ENCODE measurements around the gene SOCS3. TPM values are rescaled to one million over a fixed set of nuclear protein-coding genes. Genes with fewer than 3 reads are reported as not detected.
"Not testable (repeated sequence)": the region's sequence is repeated elsewhere in the genome, so short reads cannot be mapped to it uniquely, and the experiment has no call there.

Gene SOCS3
- total RNA-seq, 1 donor, result 95.2 TPM

DNA sequence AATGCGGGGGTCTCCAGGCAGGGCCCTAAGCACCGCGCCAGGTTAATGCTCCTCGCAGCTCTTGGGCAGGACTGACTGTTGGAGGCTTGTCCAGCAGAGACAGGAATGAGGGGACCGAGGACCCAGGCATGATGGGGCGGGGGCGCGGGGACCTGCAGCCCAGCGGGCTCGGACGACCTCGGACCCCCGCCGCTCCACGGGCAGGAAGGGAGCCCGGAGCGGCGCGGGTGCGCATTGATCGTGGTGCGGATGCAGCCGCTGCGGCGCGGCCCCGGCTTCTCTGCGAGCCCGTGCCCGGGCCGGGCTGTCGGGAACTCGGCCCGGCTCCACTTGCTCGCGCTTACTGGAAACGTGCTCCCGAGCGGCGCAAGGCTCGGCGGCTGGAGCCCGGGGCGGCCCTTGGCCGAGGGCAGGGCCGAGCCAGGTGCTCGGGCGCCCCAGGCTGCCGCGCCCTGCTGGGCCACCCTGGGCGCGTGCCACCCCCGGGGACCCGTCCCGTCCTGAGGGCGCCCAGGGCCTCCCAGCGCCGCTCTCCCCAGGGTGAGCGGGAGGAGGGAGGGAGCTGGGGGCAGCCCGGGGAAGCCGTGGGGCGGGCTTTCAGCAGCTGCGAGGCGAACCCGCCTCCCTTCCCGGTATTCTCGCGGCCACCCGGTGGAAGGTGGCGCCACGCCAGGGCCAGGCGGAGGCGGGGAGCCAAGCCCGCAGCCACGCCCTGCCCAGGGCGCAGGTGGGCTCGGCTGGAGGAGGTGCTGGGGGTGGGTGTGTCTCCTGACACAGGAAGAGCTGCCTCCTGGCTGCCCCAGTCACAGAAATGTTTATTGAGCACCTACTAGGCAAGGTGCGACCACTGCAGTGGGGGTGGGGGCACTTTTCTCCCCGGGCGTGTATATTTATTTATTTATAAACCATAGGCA is 45.9 kb downstream of the SOCS3 start:
- Histone ChIP-seq H3K27ac (ENCODE audit: low read depth, low read length) (peak overlapping the region; percentile 28), H3K27me3 (ENCODE audit: insufficient read depth, low read length) (no peaks in the 10 kb centered on the region), H3K4me1 (ENCODE audit: insufficient read depth, low read length) (peaks cover 29% of the 10 kb centered on the region), H3K36me3 (ENCODE audit: insufficient read depth, low read length) (no peaks in the 10 kb centered on the region), H3K79me2 (ENCODE audit: insufficient read depth, low read length) (no peaks in the 10 kb centered on the region), H3K4me2 (ENCODE audit: insufficient read depth, low read length) (peak overlapping the region; percentile 78), H3K4me3 (ENCODE audit: insufficient read depth, low read length) (peak overlapping the region; percentile 69), H2AFZ (ENCODE audit: low read length) (peak overlapping the region; percentile 77), H4K20me1 (ENCODE audit: insufficient read depth, low read length) (no peaks in the 10 kb centered on the region), H3K9me3 (ENCODE audit: low read depth, low read length) (no peaks in the 10 kb centered on the region)
- TF ChIP-seq, protein P1, sequence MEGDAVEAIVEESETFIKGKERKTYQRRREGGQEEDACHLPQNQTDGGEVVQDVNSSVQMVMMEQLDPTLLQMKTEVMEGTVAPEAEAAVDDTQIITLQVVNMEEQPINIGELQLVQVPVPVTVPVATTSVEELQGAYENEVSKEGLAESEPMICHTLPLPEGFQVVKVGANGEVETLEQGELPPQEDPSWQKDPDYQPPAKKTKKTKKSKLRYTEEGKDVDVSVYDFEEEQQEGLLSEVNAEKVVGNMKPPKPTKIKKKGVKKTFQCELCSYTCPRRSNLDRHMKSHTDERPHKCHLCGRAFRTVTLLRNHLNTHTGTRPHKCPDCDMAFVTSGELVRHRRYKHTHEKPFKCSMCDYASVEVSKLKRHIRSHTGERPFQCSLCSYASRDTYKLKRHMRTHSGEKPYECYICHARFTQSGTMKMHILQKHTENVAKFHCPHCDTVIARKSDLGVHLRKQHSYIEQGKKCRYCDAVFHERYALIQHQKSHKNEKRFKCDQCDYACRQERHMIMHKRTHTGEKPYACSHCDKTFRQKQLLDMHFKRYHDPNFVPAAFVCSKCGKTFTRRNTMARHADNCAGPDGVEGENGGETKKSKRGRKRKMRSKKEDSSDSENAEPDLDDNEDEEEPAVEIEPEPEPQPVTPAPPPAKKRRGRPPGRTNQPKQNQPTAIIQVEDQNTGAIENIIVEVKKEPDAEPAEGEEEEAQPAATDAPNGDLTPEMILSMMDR (IDR thresholded peaks at IDR 0.05; ENCODE audit: extremely low read depth, low read depth, low read length), result no peak
- peak; percentile 98 for DNase-seq (ENCODE audit: insufficient read length, low spot score, missing footprints)

DNA sequence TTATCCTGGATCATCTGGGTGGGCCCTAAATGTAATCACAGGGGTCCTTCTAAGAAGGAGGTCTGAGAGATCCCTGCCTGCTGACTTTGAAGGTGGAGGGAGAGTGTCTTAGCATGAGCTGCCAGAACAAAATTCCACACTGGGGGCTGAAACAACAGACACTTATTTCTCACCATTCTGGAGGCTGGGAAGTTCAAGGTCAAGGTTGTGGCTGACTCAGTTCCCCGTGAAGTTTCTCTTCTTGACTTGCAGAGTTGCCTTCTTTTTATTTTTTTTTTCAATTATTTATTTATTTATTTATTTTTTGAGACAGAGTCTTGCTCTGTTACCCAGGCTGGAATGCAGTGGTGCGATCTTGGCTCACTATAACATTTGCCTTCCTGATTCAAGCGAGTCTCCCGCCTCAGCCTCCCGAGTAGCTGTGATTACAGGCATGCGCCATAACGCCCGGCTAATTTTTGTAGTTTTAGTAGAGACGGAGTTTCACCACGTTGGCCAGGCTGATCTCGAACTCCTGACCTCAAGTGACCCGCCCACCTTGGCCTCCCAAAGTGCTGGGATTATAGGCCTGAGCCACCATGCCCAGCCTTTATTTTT is 50.1 kb downstream of the SOCS3 start:
- H3K4me1 ChIP-seq (ENCODE audit: insufficient read depth, low read length); H3K27ac ChIP-seq (ENCODE audit: low read depth, low read length): not testable (repeated sequence)

DNA sequence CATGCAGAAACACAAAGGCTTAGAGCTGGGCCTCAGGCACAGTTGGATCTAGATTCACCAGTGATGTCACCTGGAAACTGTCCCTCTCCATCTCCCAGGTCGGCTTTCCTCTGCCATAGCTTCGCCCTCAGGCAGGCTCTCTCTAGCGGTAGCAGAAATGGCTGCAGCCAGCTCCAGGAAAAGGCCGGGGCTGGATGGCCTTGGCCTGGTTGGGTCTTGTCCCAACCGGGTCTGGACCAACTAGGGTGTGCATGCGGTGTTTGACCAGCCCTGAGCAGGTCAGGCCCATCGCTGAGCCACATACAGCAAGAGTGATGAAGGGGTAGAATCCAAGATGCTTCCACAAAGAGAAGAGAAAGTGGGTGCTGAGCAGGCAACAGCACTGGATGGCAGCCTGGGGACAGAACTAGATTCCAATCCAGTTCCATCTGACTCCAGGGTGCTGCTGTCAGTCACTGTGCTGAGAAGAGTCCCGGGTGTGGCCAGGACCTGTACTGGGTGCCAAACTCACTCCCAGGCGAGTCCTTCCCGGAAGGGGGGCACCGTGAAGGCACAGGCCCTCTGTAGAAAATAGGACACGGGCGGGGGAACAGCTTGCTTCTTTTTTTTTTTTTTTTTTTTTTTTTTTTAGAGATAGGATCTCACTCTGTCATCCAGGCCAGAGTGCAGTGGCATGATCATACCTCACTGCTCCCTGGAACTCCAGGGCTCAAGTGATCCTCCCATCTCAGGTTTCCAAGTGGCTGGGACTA is 51.8 kb downstream of the SOCS3 start:
- Histone ChIP-seq H3K4me3 (ENCODE audit: insufficient read depth, low read length) (no peak overlapping the region), H4K20me1 (ENCODE audit: insufficient read depth, low read length) (no peaks in the 10 kb centered on the region), H3K4me2 (ENCODE audit: insufficient read depth, low read length) (no peak overlapping the region), H3K27me3 (ENCODE audit: insufficient read depth, low read length) (no peaks in the 10 kb centered on the region), H3K79me2 (ENCODE audit: insufficient read depth, low read length) (no peaks in the 10 kb centered on the region), H3K9me3 (ENCODE audit: low read depth, low read length) (no peaks in the 10 kb centered on the region), H2AFZ (ENCODE audit: low read length) (no peak overlapping the region), H3K36me3 (ENCODE audit: insufficient read depth, low read length) (no peaks in the 10 kb centered on the region), H3K4me1 (ENCODE audit: insufficient read depth, low read length) (no peaks in the 10 kb centered on the region), H3K27ac (ENCODE audit: low read depth, low read length) (no peak overlapping the region)
- TF ChIP-seq, protein P1 (IDR thresholded peaks at IDR 0.05; ENCODE audit: extremely low read depth, low read depth, low read length), result no peak
- DNase-seq (ENCODE audit: insufficient read length, low spot score, missing footprints), result peak; percentile 62

More for the DNA sequence above, 50.1 kb downstream of the SOCS3 start:
- not testable (repeated sequence) for DNase-seq (ENCODE audit: insufficient read length, low spot score, missing footprints); H3K36me3 ChIP-seq (ENCODE audit: insufficient read depth, low read length); H3K4me2 ChIP-seq (ENCODE audit: insufficient read depth, low read length); H3K79me2 ChIP-seq (ENCODE audit: insufficient read depth, low read length); H3K9me3 ChIP-seq (ENCODE audit: low read depth, low read length); H3K4me3 ChIP-seq (ENCODE audit: insufficient read depth, low read length); H4K20me1 ChIP-seq (ENCODE audit: insufficient read depth, low read length); H3K27me3 ChIP-seq (ENCODE audit: insufficient read depth, low read length); H2AFZ ChIP-seq (ENCODE audit: low read length)

DNA sequence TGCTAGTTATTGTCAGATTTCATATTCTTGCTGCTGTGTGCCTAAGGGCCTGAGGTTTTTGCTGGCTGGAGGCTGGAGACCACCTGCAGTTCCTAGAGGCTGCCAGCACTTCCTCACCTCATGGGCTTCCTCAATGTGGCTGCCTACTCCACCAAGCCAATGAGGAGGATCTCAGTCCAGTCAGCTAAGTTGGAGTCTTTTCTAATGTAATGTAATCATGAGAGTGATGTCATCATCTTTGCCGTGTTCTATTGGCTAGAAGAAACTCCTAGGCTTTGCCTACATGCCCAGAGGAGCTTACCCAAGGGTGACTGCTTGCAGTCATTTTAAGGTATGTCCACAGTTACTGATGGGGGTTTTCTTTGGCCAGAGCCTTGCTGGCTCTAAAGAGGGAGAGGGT is 53.0 kb downstream of the SOCS3 start:
- Histone ChIP-seq H3K4me2 (ENCODE audit: insufficient read depth, low read length) (no peak overlapping the region), H3K27ac (ENCODE audit: low read depth, low read length) (no peak overlapping the region), H4K20me1 (ENCODE audit: insufficient read depth, low read length) (no peaks in the 10 kb centered on the region), H3K27me3 (ENCODE audit: insufficient read depth, low read length) (no peaks in the 10 kb centered on the region), H2AFZ (ENCODE audit: low read length) (no peak overlapping the region), H3K36me3 (ENCODE audit: insufficient read depth, low read length) (no peaks in the 10 kb centered on the region), H3K4me1 (ENCODE audit: insufficient read depth, low read length) (peaks cover under 1% of the 10 kb centered on the region), H3K79me2 (ENCODE audit: insufficient read depth, low read length) (no peaks in the 10 kb centered on the region), H3K9me3 (ENCODE audit: low read depth, low read length) (no peaks in the 10 kb centered on the region), H3K4me3 (ENCODE audit: insufficient read depth, low read length) (no peak overlapping the region)
- TF ChIP-seq, protein P1 (IDR thresholded peaks at IDR 0.05; ENCODE audit: extremely low read depth, low read depth, low read length), result no peak
- peak; percentile 19 for DNase-seq (ENCODE audit: insufficient read length, low spot score, missing footprints)

Small RNA genes lying within 50 kb of the gene (small RNA-seq; reads per million reads assigned to genes)
- gene RF00415, result not detected
- gene RN7SL236P, result not detected

Other genes starting within 250 kb of the SOCS3 start
- gene TMC6, start 231.3 kb downstream of the SOCS3 start, total RNA-seq, result under 0.01 TPM in 1 of 2 replicates, not detected in the other
- not detected in 2 replicates for gene TMC8, start 229.3 kb downstream of the SOCS3 start, total RNA-seq
- gene C17orf99, start 213.7 kb downstream of the SOCS3 start, total RNA-seq, result not detected in 2 replicates
- 1.5 and 3.3 TPM in 2 replicates for gene SYNGR2, start 191.5 kb downstream of the SOCS3 start, total RNA-seq
- gene TK1, start 173.0 kb downstream of the SOCS3 start, total RNA-seq, result 17.7 and 23.9 TPM in 2 replicates
- gene AFMID, start 172.7 kb downstream of the SOCS3 start, total RNA-seq, result 20.0 and 23.2 TPM in 2 replicates
- 8.0 and 11.5 TPM in 2 replicates for gene BIRC5, start 145.8 kb downstream of the SOCS3 start, total RNA-seq
- not detected in 2 replicates for gene TMEM235, start 128.4 kb downstream of the SOCS3 start, total RNA-seq
- gene PGS1, start 18.6 kb upstream of the SOCS3 start, total RNA-seq, result 34.4 and 39.5 TPM in 2 replicates
- under 0.01 TPM in 2 replicates for gene DNAH17, start 217.3 kb upstream of the SOCS3 start, total RNA-seq